GM12878 (cell line): ENCODE data around the gene IL12B. TPM values are rescaled to one million over a fixed set of nuclear protein-coding genes. Genes with fewer than 3 reads are reported as not detected.

ENCODE experiments used
- BMI1 ChIP-seq: fragments of 450-650 bp; IDR thresholded peaks from 2 replicates; pipeline ENCODE4 v1.6.1; 2016; ENCODE audit warnings: mild to moderate bottlenecking, moderate library complexity, borderline replicate concordance
- CBFB ChIP-seq: IDR thresholded peaks from 2 replicates; pipeline ENCODE4 v1.6.1; 2016; ENCODE audit warnings: antibody characterized with exemption, low read depth
- RAD21 ChIP-seq: IDR thresholded peaks from 2 replicates; pipeline ENCODE4 v1.6.1; 2011; ENCODE audit warnings: mild to moderate bottlenecking, low read depth, low read length, moderate library complexity; ENCODE audit not compliant: insufficient read depth
- RAD51 ChIP-seq: fragments of 450-650 bp; IDR thresholded peaks from 2 replicates; pipeline ENCODE4 v1.6.1; 2016; ENCODE audit warnings: moderate library complexity, mild to moderate bottlenecking, inconsistent platforms
- SUPT20H ChIP-seq: IDR thresholded peaks from 2 replicates; pipeline ENCODE4 v1.6.1; 2011; ENCODE audit warnings: low read depth, mild to moderate bottlenecking, low read length, moderate library complexity, borderline replicate concordance; ENCODE audit not compliant: control insufficient read depth
- TAF1 ChIP-seq: IDR thresholded peaks from 2 replicates; pipeline ENCODE4 v1.6.1; 2011; ENCODE audit warnings: mild to moderate bottlenecking, low read depth, low read length, borderline replicate concordance
- USF1 ChIP-seq: IDR thresholded peaks from 2 replicates; pipeline ENCODE4 v1.6.1; 2011; ENCODE audit warnings: borderline replicate concordance, low read depth, mild to moderate bottlenecking, moderate library complexity, mixed read lengths, low read length; ENCODE audit not compliant: insufficient read depth; ENCODE audit errors: extremely low read length
- USF2 ChIP-seq: IDR thresholded peaks from 2 replicates; pipeline ENCODE4 v1.6.1; 2011; ENCODE audit warnings: low read depth, low read length, improper control_type of control experiment, borderline replicate concordance
- YY1 ChIP-seq: IDR thresholded peaks from 2 replicates; pipeline ENCODE4 v1.6.1; 2011; ENCODE audit warnings: low read depth, mild to moderate bottlenecking, low read length
- ZNF24 ChIP-seq: fragments of 450-650 bp; IDR thresholded peaks from 2 replicates; pipeline ENCODE4 v1.6.1; 2017; ENCODE audit warnings: antibody characterized with exemption, mild to moderate bottlenecking
- polyA plus RNA-seq, 11 experiments: library from polyadenylated mRNA; depleted of rRNA in 4 of 11; unstranded in 6 of 11; stranded (reverse) in 5 of 11; fragments of >200 nt; fragmentation: Nextera tagmentation in 4 of 11; fragmentation: Illumina TruSeq in 1 of 11; extraction: Ambion mirVana in 4 of 11; extraction: Trizol in 1 of 11; gene quantifications; 1 replicate in 1 of 11; 2 replicates in 10 of 11; pipeline versions ENCODE4 v1.2.1 to v1.2.3, GENCODE V29; 2011 to 2016; ENCODE audit warnings: inconsistent platforms in 2 of 11, missing spikeins in 2 of 11, low read depth in 1 of 11
- total RNA-seq, 4 experiments: library from RNA; depleted of rRNA in 3 of 4; stranded (reverse); fragments of >200 nt in 3 of 4; fragmentation: Illumina TruSeq in 1 of 4; extraction: Trizol in 1 of 4; gene quantifications; 2 replicates each; pipeline versions ENCODE4 v1.2.1 to v1.2.3, GENCODE V29; 2013 to 2021
- TF ChIP-seq, protein P1 (sequence below): fragments of 450-650 bp; IDR thresholded peaks from 2 replicates; pipeline ENCODE4 v1.6.1; 2017; ENCODE audit warnings: mild to moderate bottlenecking, moderate library complexity
- TF ChIP-seq, protein P2 (sequence below), 3 experiments: IDR thresholded peaks in 2 of 3; conservative IDR thresholded peaks in 1 of 3; 2 replicates each; pipeline ENCODE4 v1.5.1; 2011; ENCODE audit warnings: low read depth in 3 of 3, low read length in 3 of 3, mild to moderate bottlenecking in 3 of 3, control low read depth in 2 of 3, moderate library complexity in 2 of 3, inconsistent platforms in 1 of 3, mixed read lengths in 1 of 3; ENCODE audit not compliant: control insufficient read depth in 2 of 3, insufficient read depth in 1 of 3; ENCODE audit errors: extremely low read depth in 1 of 3
- TF ChIP-seq, protein P3 (sequence below): IDR thresholded peaks from 2 replicates; pipeline ENCODE4 v1.6.1; 2012; ENCODE audit warnings: mild to moderate bottlenecking, low read depth, low read length

Gene IL12B
- total and polyA plus RNA-seq, 10 of the 15 experiments (the other 5 are each of a cell fraction or from before 2014, with no cell fraction given) = 0.15 to 0.72 (median 0.45) TPM

- TF ChIP-seq, protein P1, sequence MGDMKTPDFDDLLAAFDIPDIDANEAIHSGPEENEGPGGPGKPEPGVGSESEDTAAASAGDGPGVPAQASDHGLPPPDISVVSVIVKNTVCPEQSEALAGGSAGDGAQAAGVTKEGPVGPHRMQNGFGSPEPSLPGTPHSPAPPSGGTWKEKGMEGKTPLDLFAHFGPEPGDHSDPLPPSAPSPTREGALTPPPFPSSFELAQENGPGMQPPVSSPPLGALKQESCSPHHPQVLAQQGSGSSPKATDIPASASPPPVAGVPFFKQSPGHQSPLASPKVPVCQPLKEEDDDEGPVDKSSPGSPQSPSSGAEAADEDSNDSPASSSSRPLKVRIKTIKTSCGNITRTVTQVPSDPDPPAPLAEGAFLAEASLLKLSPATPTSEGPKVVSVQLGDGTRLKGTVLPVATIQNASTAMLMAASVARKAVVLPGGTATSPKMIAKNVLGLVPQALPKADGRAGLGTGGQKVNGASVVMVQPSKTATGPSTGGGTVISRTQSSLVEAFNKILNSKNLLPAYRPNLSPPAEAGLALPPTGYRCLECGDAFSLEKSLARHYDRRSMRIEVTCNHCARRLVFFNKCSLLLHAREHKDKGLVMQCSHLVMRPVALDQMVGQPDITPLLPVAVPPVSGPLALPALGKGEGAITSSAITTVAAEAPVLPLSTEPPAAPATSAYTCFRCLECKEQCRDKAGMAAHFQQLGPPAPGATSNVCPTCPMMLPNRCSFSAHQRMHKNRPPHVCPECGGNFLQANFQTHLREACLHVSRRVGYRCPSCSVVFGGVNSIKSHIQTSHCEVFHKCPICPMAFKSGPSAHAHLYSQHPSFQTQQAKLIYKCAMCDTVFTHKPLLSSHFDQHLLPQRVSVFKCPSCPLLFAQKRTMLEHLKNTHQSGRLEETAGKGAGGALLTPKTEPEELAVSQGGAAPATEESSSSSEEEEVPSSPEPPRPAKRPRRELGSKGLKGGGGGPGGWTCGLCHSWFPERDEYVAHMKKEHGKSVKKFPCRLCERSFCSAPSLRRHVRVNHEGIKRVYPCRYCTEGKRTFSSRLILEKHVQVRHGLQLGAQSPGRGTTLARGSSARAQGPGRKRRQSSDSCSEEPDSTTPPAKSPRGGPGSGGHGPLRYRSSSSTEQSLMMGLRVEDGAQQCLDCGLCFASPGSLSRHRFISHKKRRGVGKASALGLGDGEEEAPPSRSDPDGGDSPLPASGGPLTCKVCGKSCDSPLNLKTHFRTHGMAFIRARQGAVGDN = no peak
- no peak for TF ChIP-seq USF2
- TF ChIP-seq ZNF24 = no peak
- TF ChIP-seq RAD21 = peak; percentile 40; the same call in 1 of the 2 replicates
- TF ChIP-seq SUPT20H = no peak
- TF ChIP-seq, protein P2, sequence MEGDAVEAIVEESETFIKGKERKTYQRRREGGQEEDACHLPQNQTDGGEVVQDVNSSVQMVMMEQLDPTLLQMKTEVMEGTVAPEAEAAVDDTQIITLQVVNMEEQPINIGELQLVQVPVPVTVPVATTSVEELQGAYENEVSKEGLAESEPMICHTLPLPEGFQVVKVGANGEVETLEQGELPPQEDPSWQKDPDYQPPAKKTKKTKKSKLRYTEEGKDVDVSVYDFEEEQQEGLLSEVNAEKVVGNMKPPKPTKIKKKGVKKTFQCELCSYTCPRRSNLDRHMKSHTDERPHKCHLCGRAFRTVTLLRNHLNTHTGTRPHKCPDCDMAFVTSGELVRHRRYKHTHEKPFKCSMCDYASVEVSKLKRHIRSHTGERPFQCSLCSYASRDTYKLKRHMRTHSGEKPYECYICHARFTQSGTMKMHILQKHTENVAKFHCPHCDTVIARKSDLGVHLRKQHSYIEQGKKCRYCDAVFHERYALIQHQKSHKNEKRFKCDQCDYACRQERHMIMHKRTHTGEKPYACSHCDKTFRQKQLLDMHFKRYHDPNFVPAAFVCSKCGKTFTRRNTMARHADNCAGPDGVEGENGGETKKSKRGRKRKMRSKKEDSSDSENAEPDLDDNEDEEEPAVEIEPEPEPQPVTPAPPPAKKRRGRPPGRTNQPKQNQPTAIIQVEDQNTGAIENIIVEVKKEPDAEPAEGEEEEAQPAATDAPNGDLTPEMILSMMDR (IDR thresholded peaks at IDR 0.05 in 2 of 3, conservative IDR thresholded peaks at IDR 0.05 in 1 of 3; ENCODE audit: control insufficient read depth in 2 of 3, extremely low read depth in 1 of 3, insufficient read depth in 1 of 3, low read depth in 3 of 3, low read length in 3 of 3) = peak in 1 of 3 experiments; percentile 46; a peak in 2 of 6 replicates
- no peak for TF ChIP-seq RAD51
- TF ChIP-seq TAF1 = no peak
- TF ChIP-seq, protein P3, sequence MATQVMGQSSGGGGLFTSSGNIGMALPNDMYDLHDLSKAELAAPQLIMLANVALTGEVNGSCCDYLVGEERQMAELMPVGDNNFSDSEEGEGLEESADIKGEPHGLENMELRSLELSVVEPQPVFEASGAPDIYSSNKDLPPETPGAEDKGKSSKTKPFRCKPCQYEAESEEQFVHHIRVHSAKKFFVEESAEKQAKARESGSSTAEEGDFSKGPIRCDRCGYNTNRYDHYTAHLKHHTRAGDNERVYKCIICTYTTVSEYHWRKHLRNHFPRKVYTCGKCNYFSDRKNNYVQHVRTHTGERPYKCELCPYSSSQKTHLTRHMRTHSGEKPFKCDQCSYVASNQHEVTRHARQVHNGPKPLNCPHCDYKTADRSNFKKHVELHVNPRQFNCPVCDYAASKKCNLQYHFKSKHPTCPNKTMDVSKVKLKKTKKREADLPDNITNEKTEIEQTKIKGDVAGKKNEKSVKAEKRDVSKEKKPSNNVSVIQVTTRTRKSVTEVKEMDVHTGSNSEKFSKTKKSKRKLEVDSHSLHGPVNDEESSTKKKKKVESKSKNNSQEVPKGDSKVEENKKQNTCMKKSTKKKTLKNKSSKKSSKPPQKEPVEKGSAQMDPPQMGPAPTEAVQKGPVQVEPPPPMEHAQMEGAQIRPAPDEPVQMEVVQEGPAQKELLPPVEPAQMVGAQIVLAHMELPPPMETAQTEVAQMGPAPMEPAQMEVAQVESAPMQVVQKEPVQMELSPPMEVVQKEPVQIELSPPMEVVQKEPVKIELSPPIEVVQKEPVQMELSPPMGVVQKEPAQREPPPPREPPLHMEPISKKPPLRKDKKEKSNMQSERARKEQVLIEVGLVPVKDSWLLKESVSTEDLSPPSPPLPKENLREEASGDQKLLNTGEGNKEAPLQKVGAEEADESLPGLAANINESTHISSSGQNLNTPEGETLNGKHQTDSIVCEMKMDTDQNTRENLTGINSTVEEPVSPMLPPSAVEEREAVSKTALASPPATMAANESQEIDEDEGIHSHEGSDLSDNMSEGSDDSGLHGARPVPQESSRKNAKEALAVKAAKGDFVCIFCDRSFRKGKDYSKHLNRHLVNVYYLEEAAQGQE = no peak
- TF ChIP-seq USF1 = no peak
- TF ChIP-seq BMI1 = no peak
- no peak for TF ChIP-seq YY1
- TF ChIP-seq CBFB = no peak
These were observed 2.7 kb upstream of the IL12B start (continued) for GRCh38 chr5:159332800-159333544.
